Endodermal cell (in vitro differentiated cells): ENCODE results near the gene HELQ. TPM values are rescaled to one million over a fixed set of nuclear protein-coding genes. Genes with fewer than 3 reads are reported as not detected.
A peak's percentile ranks its signal among the peaks of the same experiment; 100 is the strongest.

Experiments used
- DNase-seq: peaks from one replicate; pipeline ENCODE4 v3.0.0-alpha.2; 2017
- H3K27ac ChIP-seq: 2 replicates; pipeline ENCODE4 v1.5.1; 2013; ENCODE audit warnings: mild to moderate bottlenecking, low read depth, low read length, moderate library complexity
- H3K27me3 ChIP-seq: 2 replicates; pipeline ENCODE4 v1.6.1; 2013; ENCODE audit warnings: mild to moderate bottlenecking, low read length, moderate library complexity; ENCODE audit not compliant: insufficient read depth, control insufficient read depth, poor library complexity, severe bottlenecking
- H3K36me3 ChIP-seq: 2 replicates; pipeline ENCODE4 v1.7.0; 2013; ENCODE audit warnings: mild to moderate bottlenecking, low read length, moderate library complexity; ENCODE audit not compliant: control insufficient read depth, insufficient read depth
- H3K4me1 ChIP-seq: one replicate; pipeline ENCODE4 v1.7.0; 2013; ENCODE audit warnings: low read length; ENCODE audit not compliant: control insufficient read depth, insufficient read depth
- H3K4me3 ChIP-seq: 2 replicates; pipeline ENCODE4 v1.5.1; 2013; ENCODE audit warnings: mild to moderate bottlenecking, low read length, moderate library complexity
- H3K9ac ChIP-seq: 2 replicates; pipeline ENCODE4 v1.6.1; 2013; ENCODE audit warnings: mild to moderate bottlenecking, low read length, moderate library complexity; ENCODE audit not compliant: poor library complexity, severe bottlenecking; ENCODE audit errors: extremely low read depth
- H3K9me3 ChIP-seq: 2 replicates; pipeline ENCODE4 v1.6.1; 2013; ENCODE audit warnings: mild to moderate bottlenecking, low read length, moderate library complexity; ENCODE audit not compliant: control insufficient read depth
- H3K27ac Mint-ChIP-seq: 2 replicates; pipeline ENCODE4 v1.8.0; 2020; ENCODE audit warnings: mixed read lengths
- H3K27me3 Mint-ChIP-seq: 2 replicates; pipeline ENCODE4 v1.8.0; 2021; ENCODE audit warnings: mild to moderate bottlenecking, mixed read lengths; ENCODE audit not compliant: insufficient read depth
- H3K36me3 Mint-ChIP-seq: 2 replicates; pipeline ENCODE4 v1.8.0; 2020; ENCODE audit warnings: low read depth, mixed read lengths
- H3K4me1 Mint-ChIP-seq: 2 replicates; pipeline ENCODE4 v1.8.0; 2020; ENCODE audit warnings: mixed read lengths
- H3K4me3 Mint-ChIP-seq: 2 replicates; pipeline ENCODE4 v1.8.0; 2020; ENCODE audit warnings: mild to moderate bottlenecking, moderate library complexity, mixed read lengths
- H3K9me3 Mint-ChIP-seq: 2 replicates; pipeline ENCODE4 v1.8.0; 2020; ENCODE audit warnings: mild to moderate bottlenecking, mixed read lengths
- CTCF ChIP-seq: fragments of 200-600 bp; sonication (generic); conservative IDR thresholded peaks from 2 replicates; pipeline ENCODE4 v1.5.0; 2021; ENCODE audit warnings: antibody characterized with exemption, mild to moderate bottlenecking
- WGBS, 2 experiments: methylation state at CpG; one replicate each; pipeline versions ENCODE4 v1.1.5 to v1.1.7; 2013; ENCODE audit warnings: missing lambda C conversion rate in 2 of 2, mixed read lengths in 1 of 2; ENCODE audit not compliant: insufficient coverage in 1 of 2, insufficient read length in 1 of 2; 5-methylcytosine and 5-hydroxymethylcytosine counted together
- total RNA-seq, 2 donors: library from RNA; stranded (reverse); fragmentation: NEBNext Ultra II Directional in 1 of 2; extraction: Animal tissue kit (Norgen Biotek cat#: 25700) in 1 of 2; gene quantifications; 2 replicates in 1 of 2; 3 replicates in 1 of 2; pipeline ENCODE4 v1.2.1, GENCODE V29; 2021

HELQ gene
- total RNA-seq, 2 donors from 2014 or later: 13.8 to 14.5 TPM

- H3K4me1 Mint-ChIP-seq: peaks cover under 1% of the 10 kb centered on the region
- no peak overlapping the region for H3K4me3 ChIP-seq
- H3K27me3 Mint-ChIP-seq: no peaks in the 10 kb centered on the region
- no peak for DNase-seq
- no peaks in the 10 kb centered on the region for H3K27me3 ChIP-seq
- no peak overlapping the region for H3K4me3 Mint-ChIP-seq
- no peaks in the 10 kb centered on the region for H3K36me3 Mint-ChIP-seq
- no peaks in the 10 kb centered on the region for H3K9me3 Mint-ChIP-seq
- no peak overlapping the region for H3K27ac ChIP-seq
- H3K27ac Mint-ChIP-seq: no peak overlapping the region
- 54% methylated on average over 1 of the region's 1 CpG; no CpG with 5 or more reads in 1 of the 2 experiments for WGBS, 2 experiments
- no peak overlapping the region for H3K9ac ChIP-seq
- no peaks in the 10 kb centered on the region for H3K4me1 ChIP-seq
- H3K9me3 ChIP-seq: no peaks in the 10 kb centered on the region
- no peaks in the 10 kb centered on the region for H3K36me3 ChIP-seq
- peak; percentile 94 for TF ChIP-seq CTCF
These were observed 35.3 kb upstream of the HELQ start for GRCh38 chr4:83490876-83491450.

GRCh38 chr4:83489711-83490326 lies 34.2 kb upstream of the HELQ start:
- H3K9ac ChIP-seq: no peak overlapping the region
- peak; percentile 53 for DNase-seq
- no peaks in the 10 kb centered on the region for H3K9me3 ChIP-seq
- WGBS, 2 experiments: 54 to 57% methylated on average over 1 of the region's 1 CpG
- Mint-ChIP-seq H3K27ac (no peak overlapping the region), H3K36me3 (no peaks in the 10 kb centered on the region), H3K27me3 (no peaks in the 10 kb centered on the region), H3K4me3 (no peak overlapping the region), H3K4me1 (peaks cover 4% of the 10 kb centered on the region), H3K9me3 (no peaks in the 10 kb centered on the region)
- no peak overlapping the region for H3K4me3 ChIP-seq
- no peaks in the 10 kb centered on the region for H3K27me3 ChIP-seq
- no peak overlapping the region for H3K27ac ChIP-seq
- H3K36me3 ChIP-seq: no peaks in the 10 kb centered on the region
- no peaks in the 10 kb centered on the region for H3K4me1 ChIP-seq
- peak; percentile 53 for TF ChIP-seq CTCF

GRCh38 chr4:83486457-83487129 lies 31.0 kb upstream of the HELQ start:
- Mint-ChIP-seq H3K27me3 (peaks cover 13% of the 10 kb centered on the region), H3K9me3 (no peaks in the 10 kb centered on the region), H3K36me3 (no peaks in the 10 kb centered on the region), H3K4me1 (peaks cover 11% of the 10 kb centered on the region), H3K27ac (no peak overlapping the region), H3K4me3 (no peak overlapping the region)
- no peak for TF ChIP-seq CTCF
- Histone ChIP-seq H3K27ac (no peak overlapping the region), H3K9me3 (no peaks in the 10 kb centered on the region), H3K4me1 (no peaks in the 10 kb centered on the region), H3K27me3 (no peaks in the 10 kb centered on the region), H3K36me3 (no peaks in the 10 kb centered on the region), H3K4me3 (no peak overlapping the region), H3K9ac (no peak overlapping the region)
- DNase-seq: no peak
- 89 to 100% methylated on average over 2 to 3 of the region's 3 CpGs for WGBS, 2 experiments
